Activated gamma-delta T cell treated with anti-CD3 and anti-CD28 coated beads, Interleukin-2, amount 50 U/mL, for 16 hours (primary cell): ENCODE measurements around the gene ATP7A.

ENCODE experiments used
- DNase-seq: peaks from one replicate; pipeline ENCODE4 v3.0.0-alpha.2; 2020; ENCODE audit warnings: low read depth

ATP7A gene

GRCh38 chrX:77945910-77946545 lies 35.5 kb downstream of the ATP7A start:
- no peak for DNase-seq

- DNase-seq = no peak
Measured at GRCh38 chrX:77946571-77946970, 36.1 kb downstream of the ATP7A start.

- no peak for DNase-seq
Measured at GRCh38 chrX:77949840-77950239, 39.3 kb downstream of the ATP7A start.

- no peak for DNase-seq
Measured at GRCh38 chrX:77952173-77952572, 41.7 kb downstream of the ATP7A start.

GRCh38 chrX:77953302-77953701 lies 42.8 kb downstream of the ATP7A start:
- no peak for DNase-seq

- DNase-seq = no peak
Measured at GRCh38 chrX:77953708-77954107, 43.2 kb downstream of the ATP7A start.

GRCh38 chrX:77960567-77960966 lies 50.1 kb downstream of the ATP7A start:
- DNase-seq = no peak

GRCh38 chrX:77961063-77961462 lies 50.6 kb downstream of the ATP7A start:
- no peak for DNase-seq

- no peak for DNase-seq
Measured at GRCh38 chrX:77962068-77962902, 51.8 kb downstream of the ATP7A start.

- DNase-seq = no peak
Measured at GRCh38 chrX:77966361-77966760, 55.9 kb downstream of the ATP7A start.

GRCh38 chrX:77967631-77968030 lies 57.1 kb downstream of the ATP7A start:
- DNase-seq = no peak

GRCh38 chrX:77969538-77969937 lies 59.0 kb downstream of the ATP7A start, which contains the start of gene PGAM4:
Gene PGAM4 (minus strand): TSS chrX:77969638. CDS start chrX:77969638, 0 bp downstream.
- no peak for DNase-seq

- DNase-seq = no peak
Measured at GRCh38 chrX:77975755-77976154, 65.3 kb downstream of the ATP7A start.

- no peak for DNase-seq
Measured at GRCh38 chrX:77977095-77977494, 66.6 kb downstream of the ATP7A start.

GRCh38 chrX:77977518-77977917 lies 67.0 kb downstream of the ATP7A start:
- DNase-seq = no peak

- DNase-seq = no peak
Measured at GRCh38 chrX:77979870-77980269, 69.4 kb downstream of the ATP7A start.

GRCh38 chrX:78011846-78012245 lies 101.4 kb downstream of the ATP7A start:
- DNase-seq = no peak

- no peak for DNase-seq
Measured at GRCh38 chrX:78019586-78020483, 109.3 kb downstream of the ATP7A start.

- no peak for DNase-seq
Measured at GRCh38 chrX:78024349-78025059, 114.0 kb downstream of the ATP7A start.

GRCh38 chrX:78027798-78028197 lies 117.3 kb downstream of the ATP7A start:
- DNase-seq = no peak

GRCh38 chrX:78029663-78030062 lies 119.2 kb downstream of the ATP7A start:
- DNase-seq = no peak

GRCh38 chrX:78035061-78035460 lies 124.6 kb downstream of the ATP7A start:
- DNase-seq = no peak
